Suprapubic skin (tissue), 4 donors: ENCODE measurements around the gene FLT1.

Experiments
- EP300 ChIP-seq: sonication (generic); formaldehyde crosslinking; IDR thresholded peaks from one replicate; pipeline ENCODE4 v1.6.1; 2017; ENCODE audit warnings: antibody characterized with exemption
- POLR2A ChIP-seq, 2 donors: fragments of 450-650 bp; IDR thresholded peaks; one replicate each; pipeline ENCODE4 v1.6.1; 2017; ENCODE audit warnings: antibody characterized with exemption in 2 of 2, mild to moderate bottlenecking in 2 of 2, moderate library complexity in 2 of 2
- POLR2AphosphoS5 ChIP-seq, 3 donors: sonication (generic); formaldehyde crosslinking; IDR thresholded peaks; one replicate each; pipeline ENCODE4 v1.6.1; 2017; ENCODE audit warnings: antibody characterized with exemption in 3 of 3
- TF ChIP-seq, protein P1 (sequence below), 2 donors: fragments of 200-600 bp in 1 of 2; fragments of 450-650 bp in 1 of 2; sonication (generic) in 1 of 2; IDR thresholded peaks; one replicate each; pipeline ENCODE4 v1.5.1; 2016 to 2019; ENCODE audit warnings: antibody characterized with exemption in 2 of 2, mild to moderate bottlenecking in 1 of 2, moderate library complexity in 1 of 2

DNA sequence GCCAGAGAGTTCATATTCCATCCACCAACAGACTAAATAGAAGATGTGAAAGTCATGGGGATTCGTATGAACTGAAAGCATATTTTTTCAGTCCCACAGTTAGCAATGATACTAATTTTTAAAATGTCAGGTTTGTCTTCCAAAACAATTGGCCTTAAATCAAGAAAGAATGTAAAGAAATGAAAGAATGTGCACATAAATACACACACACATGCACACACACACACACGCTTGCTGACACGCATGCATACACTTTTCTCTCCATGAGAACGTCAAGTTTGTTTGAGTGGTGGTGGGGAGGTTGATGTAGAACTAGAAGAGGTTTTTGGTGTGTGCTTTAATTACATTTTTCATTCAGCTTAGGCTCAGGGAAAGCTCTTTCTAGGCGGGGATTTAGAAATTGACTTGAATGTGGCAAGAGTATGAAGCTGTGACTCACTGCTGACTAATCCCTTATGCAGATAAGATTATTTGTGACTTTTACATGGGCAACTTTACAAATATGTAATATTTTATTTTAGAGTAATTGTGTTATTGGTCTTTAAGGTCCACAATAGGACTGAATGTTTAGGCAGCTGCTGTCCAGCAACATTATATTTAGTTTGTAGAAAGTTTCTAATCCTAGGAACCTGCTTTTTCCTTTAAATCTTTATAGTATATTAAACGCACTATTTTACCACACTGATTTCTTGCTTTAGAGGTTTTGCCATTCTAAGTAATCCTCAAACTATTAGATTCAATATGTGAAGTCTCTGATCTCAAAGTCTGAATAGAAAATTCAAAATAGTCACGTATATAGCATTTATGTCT is 18.8 kb downstream of the FLT1 start:
- TF ChIP-seq POLR2AphosphoS5 (IDR thresholded peaks at IDR 0.05) (no peak), EP300 (no peak), POLR2A (IDR thresholded peaks at IDR 0.05) (no peak)
- TF ChIP-seq, protein P1, sequence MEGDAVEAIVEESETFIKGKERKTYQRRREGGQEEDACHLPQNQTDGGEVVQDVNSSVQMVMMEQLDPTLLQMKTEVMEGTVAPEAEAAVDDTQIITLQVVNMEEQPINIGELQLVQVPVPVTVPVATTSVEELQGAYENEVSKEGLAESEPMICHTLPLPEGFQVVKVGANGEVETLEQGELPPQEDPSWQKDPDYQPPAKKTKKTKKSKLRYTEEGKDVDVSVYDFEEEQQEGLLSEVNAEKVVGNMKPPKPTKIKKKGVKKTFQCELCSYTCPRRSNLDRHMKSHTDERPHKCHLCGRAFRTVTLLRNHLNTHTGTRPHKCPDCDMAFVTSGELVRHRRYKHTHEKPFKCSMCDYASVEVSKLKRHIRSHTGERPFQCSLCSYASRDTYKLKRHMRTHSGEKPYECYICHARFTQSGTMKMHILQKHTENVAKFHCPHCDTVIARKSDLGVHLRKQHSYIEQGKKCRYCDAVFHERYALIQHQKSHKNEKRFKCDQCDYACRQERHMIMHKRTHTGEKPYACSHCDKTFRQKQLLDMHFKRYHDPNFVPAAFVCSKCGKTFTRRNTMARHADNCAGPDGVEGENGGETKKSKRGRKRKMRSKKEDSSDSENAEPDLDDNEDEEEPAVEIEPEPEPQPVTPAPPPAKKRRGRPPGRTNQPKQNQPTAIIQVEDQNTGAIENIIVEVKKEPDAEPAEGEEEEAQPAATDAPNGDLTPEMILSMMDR (IDR thresholded peaks at IDR 0.05) = no peak
